HFFc6 (cell line): ENCODE results near the gene MAN1B1. TPM values are rescaled to one million over a fixed set of nuclear protein-coding genes. Genes with fewer than 3 reads are reported as not detected.
"Not testable (repeated sequence)": the region's sequence is repeated elsewhere in the genome, so short reads cannot be mapped to it uniquely, and the experiment has no call there.

Source experiments
- DNase-seq: peaks from one replicate; pipeline ENCODE4 v3.0.0-alpha.2; 2018
- H3K27ac Mint-ChIP-seq: 2 replicates; pipeline ENCODE4 v1.8.0; 2020; ENCODE audit warnings: mild to moderate bottlenecking, mixed read lengths
- H3K27me3 Mint-ChIP-seq: 2 replicates; pipeline ENCODE4 v1.8.0; 2021; ENCODE audit warnings: mild to moderate bottlenecking, moderate library complexity, mixed read lengths; ENCODE audit not compliant: insufficient read depth
- H3K36me3 Mint-ChIP-seq: 2 replicates; pipeline ENCODE4 v1.8.0; 2021; ENCODE audit warnings: low read depth, mixed read lengths
- H3K4me1 Mint-ChIP-seq: 2 replicates; pipeline ENCODE4 v1.8.0; 2020; ENCODE audit warnings: low read depth, mixed read lengths
- H3K4me3 Mint-ChIP-seq: 2 replicates; pipeline ENCODE4 v1.8.0; 2020; ENCODE audit warnings: mild to moderate bottlenecking, moderate library complexity, mixed read lengths
- H3K9me3 Mint-ChIP-seq: 2 replicates; pipeline ENCODE4 v1.8.0; 2020; ENCODE audit warnings: mild to moderate bottlenecking, mixed read lengths
- total RNA-seq, 6 experiments: library from RNA; stranded (reverse); fragmentation: NEBNext Ultra II Directional; extraction: Animal tissue kit (Norgen Biotek cat#: 25700); gene quantifications; 2 replicates in 1 of 6; 3 replicates in 5 of 6; pipeline ENCODE4 v1.2.3, GENCODE V29; 2021
- TF ChIP-seq, protein P1 (sequence below): fragments of 200-600 bp; sonication (generic); IDR thresholded peaks from 2 replicates; pipeline ENCODE4 v1.5.0; 2021; ENCODE audit warnings: antibody characterized with exemption, mild to moderate bottlenecking

MAN1B1 gene
- total RNA-seq, 6 experiments from 2014 or later, result 70.1 to 90.2 (median 77.6) TPM

DNA sequence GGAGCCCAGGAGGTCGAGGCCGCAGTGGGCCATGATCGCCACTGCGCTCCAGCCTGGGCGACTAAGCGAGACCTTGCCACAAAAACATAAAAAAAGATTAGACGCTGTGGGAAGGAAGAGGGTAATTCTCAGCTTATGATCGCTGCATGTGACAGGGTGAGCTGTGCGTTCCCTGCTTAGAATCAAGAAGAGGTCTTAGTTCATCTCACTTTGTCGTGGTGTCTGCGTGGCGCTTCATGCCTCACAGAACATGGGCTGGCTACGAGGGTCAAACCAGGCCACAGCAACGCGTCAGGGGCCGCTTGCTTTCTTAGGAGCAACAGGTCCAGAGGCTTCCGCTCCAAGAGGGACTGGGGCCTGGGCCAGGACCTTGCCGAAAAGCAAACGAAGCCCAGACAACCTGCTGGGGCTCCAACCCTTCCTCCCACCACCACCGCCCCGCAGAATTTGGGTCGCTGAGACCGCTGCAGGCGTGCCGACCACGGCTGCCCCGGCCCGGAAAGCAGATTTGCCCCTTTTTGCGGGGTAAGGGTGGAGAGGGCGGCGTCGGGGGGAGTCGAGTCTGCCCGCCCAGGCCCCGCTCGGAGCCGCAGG is 42.2 kb downstream of the MAN1B1 start:
- Mint-ChIP-seq H3K36me3 (peaks cover 10% of the 10 kb centered on the region), H3K4me1 (peaks cover 22% of the 10 kb centered on the region), H3K9me3 (no peaks in the 10 kb centered on the region), H3K27me3 (no peaks in the 10 kb centered on the region; the same call in none of the 2 replicates), H3K4me3 (peak overlapping the region; percentile 88), H3K27ac (peak overlapping the region; percentile 65)
- TF ChIP-seq, protein P1, sequence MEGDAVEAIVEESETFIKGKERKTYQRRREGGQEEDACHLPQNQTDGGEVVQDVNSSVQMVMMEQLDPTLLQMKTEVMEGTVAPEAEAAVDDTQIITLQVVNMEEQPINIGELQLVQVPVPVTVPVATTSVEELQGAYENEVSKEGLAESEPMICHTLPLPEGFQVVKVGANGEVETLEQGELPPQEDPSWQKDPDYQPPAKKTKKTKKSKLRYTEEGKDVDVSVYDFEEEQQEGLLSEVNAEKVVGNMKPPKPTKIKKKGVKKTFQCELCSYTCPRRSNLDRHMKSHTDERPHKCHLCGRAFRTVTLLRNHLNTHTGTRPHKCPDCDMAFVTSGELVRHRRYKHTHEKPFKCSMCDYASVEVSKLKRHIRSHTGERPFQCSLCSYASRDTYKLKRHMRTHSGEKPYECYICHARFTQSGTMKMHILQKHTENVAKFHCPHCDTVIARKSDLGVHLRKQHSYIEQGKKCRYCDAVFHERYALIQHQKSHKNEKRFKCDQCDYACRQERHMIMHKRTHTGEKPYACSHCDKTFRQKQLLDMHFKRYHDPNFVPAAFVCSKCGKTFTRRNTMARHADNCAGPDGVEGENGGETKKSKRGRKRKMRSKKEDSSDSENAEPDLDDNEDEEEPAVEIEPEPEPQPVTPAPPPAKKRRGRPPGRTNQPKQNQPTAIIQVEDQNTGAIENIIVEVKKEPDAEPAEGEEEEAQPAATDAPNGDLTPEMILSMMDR, result no peak
- no peak for DNase-seq

DNA sequence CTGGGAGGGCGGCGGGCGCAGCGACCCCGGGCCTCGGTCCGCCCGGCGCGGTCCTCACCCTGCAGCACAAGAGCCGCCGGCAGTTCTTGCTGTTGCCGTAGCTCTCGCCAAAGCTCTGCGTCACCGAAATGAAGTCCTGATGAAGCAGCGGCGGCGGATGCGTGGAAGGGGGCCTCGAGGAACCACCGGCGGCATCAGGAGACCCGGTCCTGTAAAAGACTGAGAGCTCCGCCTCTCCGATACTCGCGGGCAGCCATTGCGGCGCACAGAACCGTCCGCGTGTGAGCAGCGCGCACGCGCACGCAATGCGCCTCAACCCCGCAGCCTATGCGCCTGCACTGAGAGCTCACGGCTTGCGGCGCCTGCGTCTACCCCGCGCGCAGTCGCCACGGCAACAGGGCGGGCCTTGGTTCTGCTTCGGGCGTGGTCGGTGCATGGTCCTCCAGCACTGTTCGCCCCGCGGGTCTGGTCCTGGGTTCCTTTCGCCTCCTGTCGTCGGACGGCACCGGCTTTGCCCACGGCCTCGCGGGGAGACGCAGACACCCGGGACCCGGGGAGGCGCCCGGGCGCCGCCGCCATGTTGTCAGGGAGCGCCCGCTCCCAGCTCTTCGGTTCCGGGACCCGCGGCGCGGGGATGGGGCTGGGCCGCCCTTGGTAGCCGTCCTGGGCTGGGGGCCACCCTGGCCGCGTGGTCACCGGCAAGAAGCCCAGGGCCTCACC is 42.8 kb downstream of the MAN1B1 start:
- Mint-ChIP-seq H3K36me3 (peaks cover 10% of the 10 kb centered on the region), H3K9me3 (no peaks in the 10 kb centered on the region), H3K27ac (peak overlapping the region; percentile 64), H3K4me1 (peaks cover 22% of the 10 kb centered on the region), H3K27me3 (no peaks in the 10 kb centered on the region; the same call in none of the 2 replicates), H3K4me3 (peak overlapping the region; percentile 88)
- peak; percentile 85 for DNase-seq
- TF ChIP-seq, protein P1, result no peak

DNA sequence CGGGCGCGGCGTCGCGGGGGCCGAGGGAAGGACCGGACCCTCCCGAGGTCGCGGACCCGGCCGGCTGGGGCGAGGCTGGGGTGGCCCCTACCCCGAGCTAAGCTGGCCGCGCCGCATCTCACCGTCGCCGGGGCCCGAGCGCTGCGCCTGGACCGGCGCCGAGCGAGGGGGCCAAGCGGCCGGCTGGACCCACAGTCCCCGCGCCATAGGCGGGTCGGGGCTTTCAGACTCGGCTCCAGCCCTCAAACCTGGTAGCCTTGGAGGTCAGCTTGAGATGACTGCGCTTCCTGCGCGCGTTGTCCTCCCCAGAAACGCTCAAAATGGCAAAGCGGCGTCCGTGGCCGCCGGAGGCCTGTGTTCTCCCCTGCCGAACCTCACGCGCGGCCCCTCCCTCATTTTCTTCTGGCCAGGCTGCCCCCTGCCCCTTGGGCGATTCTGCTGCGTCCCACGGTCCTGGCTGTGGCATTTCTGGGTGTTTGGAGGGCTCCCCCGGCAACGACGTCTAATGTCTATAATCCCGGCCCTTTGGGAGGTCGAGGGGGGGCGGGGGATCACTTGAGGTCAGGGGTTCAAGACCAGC is 43.5 kb downstream of the MAN1B1 start:
- H3K27ac Mint-ChIP-seq, result peak overlapping the region; percentile 71
- TF ChIP-seq, protein P1, result no peak
- peaks cover 10% of the 10 kb centered on the region for H3K36me3 Mint-ChIP-seq
- H3K4me3 Mint-ChIP-seq, result peak overlapping the region; percentile 83
- DNase-seq, result no peak
- H3K4me1 Mint-ChIP-seq, result peaks cover 22% of the 10 kb centered on the region
- H3K27me3 Mint-ChIP-seq, result no peaks in the 10 kb centered on the region; the same call in none of the 2 replicates
- no peaks in the 10 kb centered on the region for H3K9me3 Mint-ChIP-seq

DNA sequence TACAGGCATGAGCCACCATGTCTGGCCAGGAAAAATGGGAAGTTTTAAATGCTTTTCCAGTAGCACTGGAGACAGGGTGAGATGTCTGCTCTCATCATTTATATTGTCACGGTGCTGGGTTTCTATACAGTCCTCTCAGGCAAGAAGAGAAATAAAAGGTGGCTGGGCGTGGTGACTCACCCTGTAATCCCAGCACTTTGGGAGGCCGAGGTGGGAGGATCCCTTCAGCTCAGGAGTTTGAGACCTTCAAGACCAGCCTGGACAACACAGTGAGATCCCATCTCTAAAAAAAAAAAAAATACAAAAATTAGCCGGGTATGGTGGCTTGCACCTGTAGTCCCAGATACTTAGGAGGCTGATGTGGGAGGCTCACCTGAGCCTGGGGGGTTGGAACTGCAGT is 47.4 kb downstream of the MAN1B1 start:
- H3K9me3 Mint-ChIP-seq, result no peaks in the 10 kb centered on the region
- peaks cover 10% of the 10 kb centered on the region for H3K27me3 Mint-ChIP-seq
- H3K4me1 Mint-ChIP-seq, result no peaks in the 10 kb centered on the region
- DNase-seq, result no peak
- no peak overlapping the region for H3K27ac Mint-ChIP-seq
- H3K36me3 Mint-ChIP-seq, result no peaks in the 10 kb centered on the region
- no peak overlapping the region for H3K4me3 Mint-ChIP-seq
- TF ChIP-seq, protein P1, result no peak

DNA sequence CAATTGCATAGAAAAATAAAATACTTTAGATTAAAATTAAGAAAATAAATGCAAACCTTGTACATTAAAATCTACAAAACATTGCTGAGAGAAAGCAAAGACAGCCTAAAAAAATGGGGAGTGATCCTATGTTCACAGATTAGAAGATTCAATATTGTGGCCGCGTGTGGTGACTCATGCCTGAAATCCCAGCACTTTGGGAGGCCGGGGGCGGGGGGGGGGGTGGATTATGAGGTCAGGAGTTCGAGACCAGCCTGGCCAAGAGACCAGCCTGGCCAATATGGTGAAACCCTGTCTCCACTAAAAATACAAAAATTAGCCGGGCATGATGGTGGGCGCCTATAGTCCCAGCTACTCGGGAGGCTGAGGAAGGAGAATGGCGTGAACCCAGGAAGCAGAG is 48.4 kb downstream of the MAN1B1 start:
- not testable (repeated sequence) for H3K36me3 Mint-ChIP-seq, H3K27ac Mint-ChIP-seq, H3K4me3 Mint-ChIP-seq, DNase-seq, H3K9me3 Mint-ChIP-seq, H3K4me1 Mint-ChIP-seq
- peaks cover 18% of the 10 kb centered on the region for H3K27me3 Mint-ChIP-seq
